ENCODE results near the gene CLSTN2. TPM values are rescaled to one million over a fixed set of nuclear protein-coding genes. Genes with fewer than 3 reads are reported as not detected.

The CLSTN2 gene
- total RNA-seq, 1 experiment from 2014 or later: 0.68 TPM

DNA sequence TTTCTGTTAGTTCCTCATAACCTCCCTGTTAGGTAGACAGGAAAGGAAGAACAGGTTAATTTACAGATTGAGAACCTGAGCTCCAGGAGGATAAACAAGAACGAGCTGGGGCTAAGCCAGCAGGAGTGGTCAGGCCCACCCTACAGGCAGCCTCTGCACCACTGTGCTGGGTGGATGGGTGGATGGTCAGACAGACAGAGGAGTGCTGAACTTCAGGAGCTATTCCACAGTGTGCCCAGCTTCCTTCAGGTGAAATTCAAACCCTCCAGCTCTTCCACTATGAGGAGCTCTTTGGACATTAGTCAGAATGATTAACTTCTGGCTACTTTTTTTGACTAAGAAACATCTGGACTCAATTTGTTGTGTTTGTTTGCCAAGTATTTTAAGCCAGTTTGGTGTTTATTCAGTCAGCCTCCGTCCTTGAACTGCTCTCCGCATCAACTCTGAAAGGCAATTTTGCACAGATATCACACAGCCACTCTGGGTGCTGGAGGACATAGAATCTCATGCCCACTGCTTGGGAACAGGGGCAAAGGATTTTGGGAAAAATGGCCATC is 361.9 kb downstream of the CLSTN2 start:
- no peak overlapping the region; the same call in 1 of the 2 replicates for H3K14ac ChIP-seq (ENCODE audit: insufficient read depth, low read length)
- no peak overlapping the region for H4K5ac ChIP-seq (ENCODE audit: insufficient read length, low read depth, low read length)
- Mint-ChIP-seq H3K4me3 (no peak overlapping the region), H3K27me3 (ENCODE audit: low read depth) (peaks cover 2% of the 10 kb centered on the region), H3K36me3 (ENCODE audit: insufficient read depth in 1 of 3, low read depth in 3 of 3) (peaks cover 5 to 10% (median 6%) of the 10 kb centered on the region in 3 experiments; a peak in 5 of 7 replicates), H3K27ac (no peak overlapping the region), H3K9me3 (peaks cover 3 to 5% of the 10 kb centered on the region in 2 experiments; a peak in 3 of 5 replicates), H3K4me1 (peaks cover 35 to 49% of the 10 kb centered on the region in 2 experiments)
- H4K91ac ChIP-seq (ENCODE audit: insufficient read length, low read depth, low read length): no peak overlapping the region
- no peak overlapping the region for H3T11ph ChIP-seq (ENCODE audit: low read length)
- no peak overlapping the region for H3K27ac ChIP-seq (ENCODE audit: insufficient read length, low read depth, low read length)
- H2AK5ac ChIP-seq (ENCODE audit: insufficient read length, low read length): no peak overlapping the region
- H3K4me1 ChIP-seq (ENCODE audit: insufficient read depth, low read length): peaks cover 12% of the 10 kb centered on the region
- no peak overlapping the region for H2BK12ac ChIP-seq (ENCODE audit: insufficient read length, low read depth, low read length)
- WGBS (ENCODE audit: extremely low coverage, insufficient read length, low lambda C conversion rate): no CpG with 5 or more reads among the region's 3 CpGs
- H4K8ac ChIP-seq (replicated peaks; ENCODE audit: insufficient read length, low read depth, low read length): no peak overlapping the region
- H3K79me2 ChIP-seq (ENCODE audit: insufficient read depth, low read length): no peaks in the 10 kb centered on the region
- H3K4me2 ChIP-seq (ENCODE audit: insufficient read depth, insufficient read length, low read length): no peak overlapping the region
- no peaks in the 10 kb centered on the region for H4K20me1 ChIP-seq (ENCODE audit: control insufficient read depth, insufficient read depth, insufficient read length)
- H2BK20ac ChIP-seq (ENCODE audit: low read depth, low read length, poor library complexity, severe bottlenecking): no peak overlapping the region
- H3K56ac ChIP-seq (ENCODE audit: insufficient read length, low read depth, low read length): no peak overlapping the region
- H2BK5ac ChIP-seq (ENCODE audit: insufficient read length, low read length): no peak overlapping the region
- H2AFZ ChIP-seq (ENCODE audit: low read length): no peak overlapping the region
- DNase-seq: no peak
- no peaks in the 10 kb centered on the region for H3K27me3 ChIP-seq (ENCODE audit: insufficient read depth, low read length)
- no peak overlapping the region for H3K23ac ChIP-seq (ENCODE audit: insufficient read length, low read depth, low read length)
- no peak overlapping the region for H3K4ac ChIP-seq (ENCODE audit: low read depth, low read length)
- H3K9me3 ChIP-seq (ENCODE audit: control insufficient read depth, low read depth, low read length): no peaks in the 10 kb centered on the region
- H3K79me1 ChIP-seq (ENCODE audit: insufficient read depth, low read depth, low read length, poor library complexity, severe bottlenecking): no peaks in the 10 kb centered on the region
- no peaks in the 10 kb centered on the region for H3K23me2 ChIP-seq (ENCODE audit: insufficient read length, low read depth, low read length, poor library complexity, severe bottlenecking)
- TF ChIP-seq, protein P1, sequence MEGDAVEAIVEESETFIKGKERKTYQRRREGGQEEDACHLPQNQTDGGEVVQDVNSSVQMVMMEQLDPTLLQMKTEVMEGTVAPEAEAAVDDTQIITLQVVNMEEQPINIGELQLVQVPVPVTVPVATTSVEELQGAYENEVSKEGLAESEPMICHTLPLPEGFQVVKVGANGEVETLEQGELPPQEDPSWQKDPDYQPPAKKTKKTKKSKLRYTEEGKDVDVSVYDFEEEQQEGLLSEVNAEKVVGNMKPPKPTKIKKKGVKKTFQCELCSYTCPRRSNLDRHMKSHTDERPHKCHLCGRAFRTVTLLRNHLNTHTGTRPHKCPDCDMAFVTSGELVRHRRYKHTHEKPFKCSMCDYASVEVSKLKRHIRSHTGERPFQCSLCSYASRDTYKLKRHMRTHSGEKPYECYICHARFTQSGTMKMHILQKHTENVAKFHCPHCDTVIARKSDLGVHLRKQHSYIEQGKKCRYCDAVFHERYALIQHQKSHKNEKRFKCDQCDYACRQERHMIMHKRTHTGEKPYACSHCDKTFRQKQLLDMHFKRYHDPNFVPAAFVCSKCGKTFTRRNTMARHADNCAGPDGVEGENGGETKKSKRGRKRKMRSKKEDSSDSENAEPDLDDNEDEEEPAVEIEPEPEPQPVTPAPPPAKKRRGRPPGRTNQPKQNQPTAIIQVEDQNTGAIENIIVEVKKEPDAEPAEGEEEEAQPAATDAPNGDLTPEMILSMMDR (conservative IDR thresholded peaks at IDR 0.05): no peak
- H3K9ac ChIP-seq (ENCODE audit: extremely low read depth, insufficient read length, low read length): no peak overlapping the region
- no peak overlapping the region for H3K18ac ChIP-seq (ENCODE audit: insufficient read length, low read depth, low read length)
- H2BK120ac ChIP-seq (ENCODE audit: low read depth, low read length, poor library complexity, severe bottlenecking): no peak overlapping the region
- no peak overlapping the region for H2BK15ac ChIP-seq (ENCODE audit: low read depth, low read length)

Measured in H9 (cell line).